Tibial nerve (tissue), 4 donors: ENCODE measurements around the gene CRNKL1. TPM values are rescaled to one million over a fixed set of nuclear protein-coding genes. Genes with fewer than 3 reads are reported as not detected.

Experiments used
- DNase-seq, 2 donors: peaks; one replicate each; pipeline ENCODE4 v3.0.0-alpha.2; 2019; ENCODE audit warnings: low spot score in 2 of 2
- H3K27ac ChIP-seq, 4 donors: fragments of 200-600 bp; sonication (generic) in 3 of 4; one replicate each; pipeline ENCODE4 v1.5.1; 2017 to 2019; ENCODE audit warnings: mild to moderate bottlenecking in 1 of 4
- H3K27me3 ChIP-seq, 2 donors: fragments of 200-600 bp; sonication (generic) in 1 of 2; one replicate each; pipeline versions ENCODE4 v1.5.1 to v1.6.0; 2017 to 2019
- H3K36me3 ChIP-seq, 3 donors: fragments of 200-600 bp; sonication (generic); one replicate each; pipeline ENCODE4 v1.5.1; 2018 to 2019
- H3K4me1 ChIP-seq, 4 donors: fragments of 200-600 bp; sonication (generic) in 3 of 4; one replicate each; pipeline ENCODE4 v1.5.1; 2017 to 2019
- H3K4me3 ChIP-seq, 4 donors: fragments of 200-600 bp; sonication (generic) in 3 of 4; one replicate each; pipeline ENCODE4 v1.5.1; 2017 to 2019; ENCODE audit warnings: mild to moderate bottlenecking in 1 of 4, moderate library complexity in 1 of 4
- H3K9me3 ChIP-seq, 4 donors: fragments of 200-600 bp; sonication (generic) in 3 of 4; one replicate each; pipeline ENCODE4 v1.5.1; 2017 to 2019
- EP300 ChIP-seq, 2 donors: sonication (generic); formaldehyde crosslinking; IDR thresholded peaks; one replicate each; pipeline ENCODE4 v1.6.1; 2017; ENCODE audit warnings: antibody characterized with exemption in 2 of 2, mild to moderate bottlenecking in 1 of 2
- POLR2A ChIP-seq, 2 donors: fragments of 450-650 bp; IDR thresholded peaks; one replicate each; pipeline ENCODE4 v1.6.1; 2017; ENCODE audit warnings: antibody characterized with exemption in 2 of 2, mild to moderate bottlenecking in 2 of 2, moderate library complexity in 2 of 2
- WGBS, 2 donors: methylation state at CpG; one replicate each; pipeline ENCODE4 v1.1.5; 2018; 5-methylcytosine and 5-hydroxymethylcytosine counted together
- total RNA-seq, 4 donors: library from RNA; depleted of rRNA; stranded (reverse); fragments of >200 nt; gene quantifications; one replicate each; pipeline ENCODE4 v1.1.0, GENCODE V29; 2016
- TF ChIP-seq, protein P1 (sequence below), 5 experiments: fragments of 200-600 bp in 3 of 5; fragments of 450-650 bp in 2 of 5; sonication (generic) in 3 of 5; IDR thresholded peaks; one replicate each; pipeline ENCODE4 v1.5.1; 2016 to 2019; ENCODE audit warnings: antibody characterized with exemption in 5 of 5, mild to moderate bottlenecking in 3 of 5, moderate library complexity in 2 of 5

Gene CRNKL1
- total RNA-seq, 4 donors from 2014 or later = 25.5 to 37.9 (median 28.8) TPM

DNA sequence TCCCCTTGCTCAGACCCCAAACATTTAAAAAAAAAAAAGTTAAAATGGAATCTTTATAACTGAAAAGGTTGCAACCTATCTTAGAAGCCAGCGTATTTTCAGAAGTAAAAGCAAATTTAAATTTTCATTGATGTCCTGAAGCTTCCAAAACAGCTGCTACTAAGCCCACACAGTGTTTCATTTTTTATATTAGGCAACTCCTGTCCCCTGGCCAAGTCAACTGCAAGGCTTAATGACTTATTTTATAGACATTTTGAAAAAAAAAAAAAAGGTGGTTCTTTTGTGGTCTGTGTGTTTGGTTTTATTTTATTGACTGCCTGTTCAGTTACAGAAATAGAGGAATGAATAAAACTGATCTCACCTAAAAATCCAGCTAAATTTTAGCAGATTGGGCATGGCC, 13.1 kb upstream of the CRNKL1 start:
- no peak overlapping the region for H3K27ac ChIP-seq
- WGBS, 2 donors = 83 to 90% methylated on average over 1 of the region's 1 CpG
- H3K4me1 ChIP-seq = no peaks in the 10 kb centered on the region
- no peak for DNase-seq
- H3K4me3 ChIP-seq = no peak overlapping the region
- no peaks in the 10 kb centered on the region for H3K27me3 ChIP-seq
- H3K9me3 ChIP-seq = no peaks in the 10 kb centered on the region
- H3K36me3 ChIP-seq = no peaks in the 10 kb centered on the region
- TF ChIP-seq POLR2A (IDR thresholded peaks at IDR 0.05) (no peak), EP300 (IDR thresholded peaks at IDR 0.05) (no peak)
- TF ChIP-seq, protein P1, sequence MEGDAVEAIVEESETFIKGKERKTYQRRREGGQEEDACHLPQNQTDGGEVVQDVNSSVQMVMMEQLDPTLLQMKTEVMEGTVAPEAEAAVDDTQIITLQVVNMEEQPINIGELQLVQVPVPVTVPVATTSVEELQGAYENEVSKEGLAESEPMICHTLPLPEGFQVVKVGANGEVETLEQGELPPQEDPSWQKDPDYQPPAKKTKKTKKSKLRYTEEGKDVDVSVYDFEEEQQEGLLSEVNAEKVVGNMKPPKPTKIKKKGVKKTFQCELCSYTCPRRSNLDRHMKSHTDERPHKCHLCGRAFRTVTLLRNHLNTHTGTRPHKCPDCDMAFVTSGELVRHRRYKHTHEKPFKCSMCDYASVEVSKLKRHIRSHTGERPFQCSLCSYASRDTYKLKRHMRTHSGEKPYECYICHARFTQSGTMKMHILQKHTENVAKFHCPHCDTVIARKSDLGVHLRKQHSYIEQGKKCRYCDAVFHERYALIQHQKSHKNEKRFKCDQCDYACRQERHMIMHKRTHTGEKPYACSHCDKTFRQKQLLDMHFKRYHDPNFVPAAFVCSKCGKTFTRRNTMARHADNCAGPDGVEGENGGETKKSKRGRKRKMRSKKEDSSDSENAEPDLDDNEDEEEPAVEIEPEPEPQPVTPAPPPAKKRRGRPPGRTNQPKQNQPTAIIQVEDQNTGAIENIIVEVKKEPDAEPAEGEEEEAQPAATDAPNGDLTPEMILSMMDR (IDR thresholded peaks at IDR 0.05) = no peak

DNA sequence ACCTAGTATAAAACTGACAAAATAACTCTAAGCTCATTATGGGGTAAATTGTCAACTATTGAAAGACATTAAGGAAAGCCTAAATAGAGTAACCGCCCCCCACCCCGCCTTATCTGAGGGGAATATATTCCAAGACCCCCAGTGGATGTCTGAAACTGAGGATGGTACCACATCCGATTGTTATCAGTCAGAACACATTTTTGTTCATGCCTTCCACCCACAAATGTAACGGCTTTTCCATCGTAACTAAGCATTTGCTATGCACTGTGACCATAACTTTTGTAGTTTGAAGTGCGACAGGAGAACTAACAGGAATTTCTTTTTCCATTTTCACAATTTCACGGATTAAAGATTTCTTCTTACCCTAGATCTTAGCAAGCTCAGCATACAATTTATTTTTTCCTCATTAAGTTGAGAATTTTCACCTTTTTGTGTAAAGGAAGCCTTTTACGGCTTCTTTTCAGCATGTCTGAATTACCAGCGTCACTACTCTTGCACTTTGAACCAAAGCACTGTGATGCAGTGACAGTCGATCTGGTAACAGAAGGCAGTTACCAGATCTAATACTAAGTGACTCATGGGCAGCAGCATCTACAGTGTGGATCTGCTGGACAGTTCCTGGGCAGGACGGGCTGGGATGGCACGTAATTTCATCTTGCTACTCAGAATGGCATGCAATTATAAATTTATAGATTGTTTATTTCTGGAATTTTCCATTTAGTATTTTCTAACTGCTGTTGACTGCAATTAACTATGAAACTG, 11.9 kb upstream of the CRNKL1 start:
- Histone ChIP-seq H3K4me3 (no peak overlapping the region), H3K27me3 (no peaks in the 10 kb centered on the region), H3K27ac (no peak overlapping the region), H3K9me3 (no peaks in the 10 kb centered on the region), H3K36me3 (no peaks in the 10 kb centered on the region), H3K4me1 (no peaks in the 10 kb centered on the region)
- 74 to 78% methylated on average over 12 of the region's 12 CpGs for WGBS, 2 donors
- DNase-seq = no peak
- TF ChIP-seq, protein P1 (IDR thresholded peaks at IDR 0.05) = no peak
- no peak for TF ChIP-seq EP300 (IDR thresholded peaks at IDR 0.05)
- no peak for TF ChIP-seq POLR2A (IDR thresholded peaks at IDR 0.05)

- no peaks in the 10 kb centered on the region for H3K36me3 ChIP-seq
- H3K27me3 ChIP-seq = peaks cover 0 to 3% of the 10 kb centered on the region in 2 donors
- no peak for DNase-seq
- H3K9me3 ChIP-seq = no peaks in the 10 kb centered on the region
- no peak overlapping the region for H3K27ac ChIP-seq
- no peaks in the 10 kb centered on the region for H3K4me1 ChIP-seq
- TF ChIP-seq POLR2A (IDR thresholded peaks at IDR 0.05) = no peak
- no peak for TF ChIP-seq EP300 (IDR thresholded peaks at IDR 0.05)
- TF ChIP-seq, protein P1 (IDR thresholded peaks at IDR 0.05) = no peak
- no peak overlapping the region for H3K4me3 ChIP-seq
- 84 to 88% methylated on average over 6 of the region's 6 CpGs for WGBS, 2 donors
Measured at GRCh38 chr20:20060234-20060998, 8.2 kb upstream of the CRNKL1 start.

DNA sequence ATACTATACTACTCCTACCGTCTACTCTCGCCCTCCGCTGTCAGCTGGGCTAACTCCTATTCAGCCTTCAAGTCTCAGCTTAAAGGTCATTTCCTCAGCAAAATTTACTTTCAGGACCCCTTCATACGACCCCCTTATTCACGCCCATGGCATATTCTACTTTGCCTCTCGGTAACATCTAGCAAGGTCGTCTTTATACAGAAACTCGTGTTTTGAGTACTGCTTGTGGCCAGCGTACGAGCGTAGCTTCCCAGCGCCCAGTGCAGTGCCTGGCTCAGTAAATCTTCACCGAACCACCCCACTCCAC, 546 bp downstream of the CRNKL1 start:
- no peaks in the 10 kb centered on the region for H3K9me3 ChIP-seq
- 2 to 3% methylated on average over 13 of the region's 13 CpGs for WGBS, 2 donors
- TF ChIP-seq, protein P1 (IDR thresholded peaks at IDR 0.05) = no peak
- TF ChIP-seq EP300 (IDR thresholded peaks at IDR 0.05) (no peak), POLR2A (IDR thresholded peaks at IDR 0.05) (no peak)
- peak overlapping the region; percentile 46 to 100 (median 77) for H3K4me3 ChIP-seq
- H3K36me3 ChIP-seq = peaks cover 0 to 37% (median 21%) of the 10 kb centered on the region in 3 donors
- no peak for DNase-seq
- peaks cover 0 to 27% (median 11%) of the 10 kb centered on the region in 4 donors for H3K4me1 ChIP-seq
- peak overlapping the region; percentile 2 to 92 (median 87) for H3K27ac ChIP-seq
- H3K27me3 ChIP-seq = no peaks in the 10 kb centered on the region
